CD4-positive, CD25-positive, alpha-beta regulatory T cell (primary cell): ENCODE measurements around the gene UBE2Q1. TPM values are rescaled to one million over a fixed set of nuclear protein-coding genes. Genes with fewer than 3 reads are reported as not detected.

Experiments
- ATAC-seq, 2 donors: fragments of 150-1000 bp; cut with Tn5 transposase; one replicate each; pipeline ENCODE4 v1.10.0; 2021; ENCODE audit warnings: low read depth in 2 of 2, moderate number of reproducible peaks in 2 of 2, moderate library complexity in 1 of 2
- DNase-seq, 3 donors: peaks; one replicate each; pipeline versions ENCODE4 v3.0.0 to v3.0.0-alpha.2; 2012 to 2022; ENCODE audit warnings: mixed read lengths in 1 of 3
- H3K27ac ChIP-seq: one replicate; pipeline ENCODE4 v1.7.0; 2013; ENCODE audit warnings: mild to moderate bottlenecking, low read length; ENCODE audit not compliant: insufficient read depth, poor library complexity, severe bottlenecking
- H3K27me3 ChIP-seq: one replicate; pipeline ENCODE4 v1.7.0; 2013; ENCODE audit warnings: low read length; ENCODE audit not compliant: control insufficient read depth, insufficient read depth
- H3K36me3 ChIP-seq: one replicate; pipeline ENCODE4 v1.7.0; 2013; ENCODE audit warnings: mild to moderate bottlenecking, low read length, moderate library complexity; ENCODE audit not compliant: control insufficient read depth, insufficient read depth
- H3K4me1 ChIP-seq: 2 replicates; pipeline ENCODE4 v1.7.0; 2013; ENCODE audit warnings: mild to moderate bottlenecking, low read length; ENCODE audit not compliant: insufficient read depth, control insufficient read depth, poor library complexity, severe bottlenecking
- H3K4me3 ChIP-seq: one replicate; pipeline ENCODE4 v1.7.0; 2013; ENCODE audit warnings: low read depth, mild to moderate bottlenecking, low read length, moderate library complexity
- H3K9me3 ChIP-seq, 2 experiments: 1 replicate in 1 of 2; 2 replicates in 1 of 2; pipeline ENCODE4 v1.7.0; 2013; ENCODE audit warnings: low read length in 2 of 2, mild to moderate bottlenecking in 1 of 2, moderate library complexity in 1 of 2; ENCODE audit not compliant: control insufficient read depth in 2 of 2
- H3K27ac Mint-ChIP-seq, 3 donors: one replicate each; pipeline ENCODE4 v1.8.0; 2020 to 2022; ENCODE audit warnings: mild to moderate bottlenecking in 3 of 3, mixed read lengths in 3 of 3, moderate library complexity in 2 of 3
- H3K27me3 Mint-ChIP-seq: one replicate; pipeline ENCODE4 v1.8.0; 2022; ENCODE audit warnings: mild to moderate bottlenecking, mixed read lengths
- H3K36me3 Mint-ChIP-seq: one replicate; pipeline ENCODE4 v1.8.0; 2020; ENCODE audit warnings: mixed read lengths
- H3K4me1 Mint-ChIP-seq, 4 donors: one replicate each; pipeline ENCODE4 v1.8.0; 2020 to 2022; ENCODE audit warnings: mixed read lengths in 4 of 4, mild to moderate bottlenecking in 1 of 4
- H3K4me3 Mint-ChIP-seq, 4 donors: one replicate each; pipeline ENCODE4 v1.8.0; 2020 to 2022; ENCODE audit warnings: mild to moderate bottlenecking in 4 of 4, mixed read lengths in 4 of 4, moderate library complexity in 3 of 4
- H3K9me3 Mint-ChIP-seq, 7 donors: one replicate each; pipeline ENCODE4 v1.8.0; 2020 to 2022; ENCODE audit warnings: mixed read lengths in 7 of 7, mild to moderate bottlenecking in 3 of 7, moderate library complexity in 2 of 7
- polyA plus RNA-seq, 4 donors: library from polyadenylated mRNA; unstranded; fragments of 300-500 nt; fragmentation: Illumina TruSeq; gene quantifications; one replicate each; pipeline ENCODE4 v1.2.3, GENCODE V29; 2021
- total RNA-seq: library from RNA; stranded (reverse); gene quantifications from one replicate; pipeline ENCODE4 v1.2.3, GENCODE V29; 2022

Gene UBE2Q1
- total and polyA plus RNA-seq, 5 donors from 2014 or later: 9.5 to 91.7 (median 14.2) TPM

DNA sequence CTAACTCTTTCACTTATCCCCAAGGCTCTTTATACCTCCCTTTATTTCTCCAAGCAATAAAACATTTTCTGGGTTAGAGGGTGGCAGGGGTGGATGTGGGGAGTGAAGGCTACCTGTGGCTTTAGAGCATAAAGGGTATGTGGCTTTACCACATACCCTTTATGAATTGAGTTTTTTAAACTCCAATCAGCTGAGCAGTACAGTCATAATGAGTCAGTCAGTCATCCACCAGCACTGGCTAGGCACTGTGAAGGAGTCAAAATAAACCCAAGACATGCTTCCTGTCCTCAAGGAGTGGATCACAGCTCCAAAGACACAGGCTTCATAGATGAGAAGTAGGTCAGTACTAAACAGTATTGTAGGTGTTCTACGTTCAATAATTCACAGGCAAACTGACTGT is 59.0 kb downstream of the UBE2Q1 start:
- peaks cover 0 to 6% (median 0%) of the 10 kb centered on the region in 7 donors for H3K9me3 Mint-ChIP-seq
- DNase-seq: peak in 1 of 3 donors; percentile 21
- Histone ChIP-seq H3K36me3 (no peaks in the 10 kb centered on the region), H3K27me3 (peaks cover 41% of the 10 kb centered on the region), H3K4me1 (peaks cover 16% of the 10 kb centered on the region), H3K27ac (no peak overlapping the region), H3K4me3 (no peak overlapping the region), H3K9me3 (no peaks in the 10 kb centered on the region)
- no peak overlapping the region for H3K4me3 Mint-ChIP-seq
- H3K36me3 Mint-ChIP-seq: no peaks in the 10 kb centered on the region
- H3K27ac Mint-ChIP-seq: no peak overlapping the region
- ATAC-seq: no peak
- H3K4me1 Mint-ChIP-seq: peaks cover 0 to 20% (median 6%) of the 10 kb centered on the region in 4 donors
- peaks cover 58% of the 10 kb centered on the region for H3K27me3 Mint-ChIP-seq

Other genes starting within 250 kb of the UBE2Q1 start
- gene AQP10, start 237.6 kb downstream of the UBE2Q1 start, total RNA-seq: 0.81 TPM
- not detected for gene AQP10, start 237.6 kb downstream of the UBE2Q1 start, polyA plus RNA-seq
- 267 TPM for gene ATP8B2, start 233.1 kb downstream of the UBE2Q1 start, total RNA-seq
- 100 to 1,000 TPM in 2 of 4 donors, 10 to 100 TPM in 2; 76.0 to 127 (median 104) TPM for gene ATP8B2, start 233.1 kb downstream of the UBE2Q1 start, polyA plus RNA-seq
- gene IL6R, start 153.3 kb downstream of the UBE2Q1 start, total RNA-seq: 135 TPM
- 10 to 100 TPM; 54.5 to 84.4 (median 62.2) TPM for gene IL6R, start 153.3 kb downstream of the UBE2Q1 start, polyA plus RNA-seq
- not detected for gene TDRD10, start 56.4 kb downstream of the UBE2Q1 start, total RNA-seq
- not detected for gene TDRD10, start 56.4 kb downstream of the UBE2Q1 start, polyA plus RNA-seq
- not detected for gene SHE, start 56.2 kb downstream of the UBE2Q1 start, total RNA-seq
- not detected for gene SHE, start 56.2 kb downstream of the UBE2Q1 start, polyA plus RNA-seq
- not detected for gene CHRNB2, start 9.1 kb upstream of the UBE2Q1 start, total RNA-seq
- gene CHRNB2, start 9.1 kb upstream of the UBE2Q1 start, polyA plus RNA-seq: not detected
- 264 TPM for gene ADAR, start 49.5 kb upstream of the UBE2Q1 start, total RNA-seq
- gene ADAR, start 49.5 kb upstream of the UBE2Q1 start, polyA plus RNA-seq: 100 to 1,000 TPM in 3 of 4 donors, 10 to 100 TPM in 1; 94.6 to 118 (median 108) TPM